H1 (cell line): ENCODE results near the gene NMNAT3. TPM values are rescaled to one million over a fixed set of nuclear protein-coding genes. Genes with fewer than 3 reads are reported as not detected.

ENCODE experiments used
- CTCF ChIA-PET: fragments of 300-600 bp; sonication (Branson Sonifier 250); formaldehyde crosslinking; loops from one replicate; lab custom pipeline; 2021; ENCODE audit not compliant: partially characterized antibody; lab: Charles Lee
- POLR2A ChIA-PET: fragments of 300-600 bp; sonication (Branson Sonifier 250); formaldehyde crosslinking; loops from one replicate; lab custom pipeline; 2021; ENCODE audit warnings: inconsistent platforms; ENCODE audit not compliant: partially characterized antibody; lab: Charles Lee
- DNase-seq, 2 experiments: peaks; one replicate each; pipeline versions ENCODE4 v3.0.0 to v3.0.0-alpha.2; 2010 to 2022; ENCODE audit warnings: low spot score in 2 of 2, low read depth in 1 of 2, mixed read lengths in 1 of 2
- FAIRE-seq: peaks from 2 replicates; lab custom pipeline; 2011; peaks lifted over from hg19 to GRCh38; lab: Jason Lieb, UNC
- H2AFZ ChIP-seq: 2 replicates; pipeline ENCODE4 v1.8.1; 2012; ENCODE audit warnings: low read length, inconsistent platforms
- H2AK5ac ChIP-seq: 2 replicates; pipeline ENCODE4 v1.6.1; 2013; ENCODE audit warnings: low read depth, low read length
- H2BK120ac ChIP-seq: replicated peaks from 2 replicates; pipeline ENCODE3; 2013; ENCODE audit warnings: low read depth, low read length, inconsistent platforms
- H2BK12ac ChIP-seq: 2 replicates; pipeline ENCODE4 v1.6.1; 2013; ENCODE audit warnings: low read depth, low read length
- H2BK15ac ChIP-seq: 2 replicates; pipeline ENCODE4 v1.6.1; 2013; ENCODE audit warnings: low read length
- H2BK20ac ChIP-seq: 2 replicates; pipeline ENCODE4 v1.6.1; 2013; ENCODE audit warnings: low read length
- H2BK5ac ChIP-seq: 2 replicates; pipeline ENCODE4 v1.6.1; 2013; ENCODE audit warnings: low read depth, low read length
- H3K14ac ChIP-seq: 2 replicates; pipeline ENCODE4 v1.6.1; 2013; ENCODE audit warnings: inconsistent platforms; ENCODE audit not compliant: insufficient read length
- H3K18ac ChIP-seq: 2 replicates; pipeline ENCODE4 v1.6.1; 2013; ENCODE audit warnings: low read length; ENCODE audit errors: extremely low read depth
- H3K23ac ChIP-seq: 2 replicates; pipeline ENCODE4 v1.6.1; 2013; ENCODE audit warnings: inconsistent platforms; ENCODE audit not compliant: insufficient read length
- H3K23me2 ChIP-seq: 2 replicates; pipeline ENCODE4 v1.6.1; 2013; ENCODE audit warnings: low read depth, low read length
- H3K27ac ChIP-seq: 2 replicates; pipeline ENCODE4 v1.6.1; 2011; ENCODE audit warnings: low read depth, low read length, inconsistent platforms
- H3K27me3 ChIP-seq, 4 experiments: replicated peaks in 1 of 4; 1 replicate in 1 of 4; 2 replicates in 3 of 4; pipeline versions ENCODE4 v1.6.1 to v1.8.1; 2011 to 2013; ENCODE audit warnings: low read length in 3 of 4, mild to moderate bottlenecking in 3 of 4, inconsistent platforms in 2 of 4, mixed read lengths in 2 of 4, moderate library complexity in 1 of 4; ENCODE audit not compliant: control insufficient read depth in 3 of 4, insufficient read depth in 3 of 4; ENCODE audit errors: extremely low read depth in 1 of 4
- H3K36me3 ChIP-seq, 4 experiments: 2 replicates each; pipeline versions ENCODE4 v1.6.1 to v1.8.1; 2011 to 2013; ENCODE audit warnings: mild to moderate bottlenecking in 4 of 4, low read length in 3 of 4, moderate library complexity in 2 of 4, control low read depth in 1 of 4, inconsistent platforms in 1 of 4; ENCODE audit not compliant: insufficient read depth in 4 of 4, control insufficient read depth in 2 of 4
- H3K4ac ChIP-seq: replicated peaks from 2 replicates; pipeline ENCODE3; 2013; ENCODE audit warnings: low read length, low read depth, mixed read lengths, inconsistent platforms; ENCODE audit not compliant: insufficient read length
- H3K4me1 ChIP-seq, 4 experiments: replicated peaks in 1 of 4; 1 replicate in 1 of 4; 2 replicates in 3 of 4; pipeline versions ENCODE4 v1.6.1 to v1.8.1; 2011 to 2013; ENCODE audit warnings: low read length in 3 of 4, inconsistent platforms in 2 of 4, mixed read lengths in 1 of 4; ENCODE audit not compliant: insufficient read depth in 4 of 4, control insufficient read depth in 3 of 4
- H3K4me2 ChIP-seq, 2 experiments: 2 replicates each; pipeline versions ENCODE4 v1.6.1 to v1.8.1; 2011 to 2013; ENCODE audit warnings: low read depth in 2 of 2, low read length in 2 of 2, control low read depth in 1 of 2, inconsistent platforms in 1 of 2, mild to moderate bottlenecking in 1 of 2; ENCODE audit not compliant: insufficient read depth in 1 of 2
- H3K4me3 ChIP-seq, 4 experiments: fragments of 200-600, 300-600 bp in 1 of 4; sonication (generic), shearing (Covaris generic), sonication (Bioruptor Twin) in 1 of 4; 2 replicates each; pipeline versions ENCODE4 v1.5.1 to v1.8.1; 2011 to 2016; ENCODE audit warnings: low read length in 4 of 4, low read depth in 3 of 4, control low read depth in 2 of 4, inconsistent platforms in 2 of 4, mild to moderate bottlenecking in 2 of 4, mixed read lengths in 1 of 4, moderate library complexity in 1 of 4; ENCODE audit not compliant: insufficient read depth in 2 of 4; ENCODE audit errors: extremely low read depth in 1 of 4
- H3K56ac ChIP-seq: replicated peaks from 2 replicates; pipeline ENCODE3; 2013; ENCODE audit warnings: low read depth, mild to moderate bottlenecking, mixed read lengths, low read length, inconsistent platforms; ENCODE audit not compliant: insufficient read length
- H3K79me1 ChIP-seq: 2 replicates; pipeline ENCODE4 v1.6.1; 2013; ENCODE audit warnings: low read depth, low read length, control low read depth
- H3K79me2 ChIP-seq, 2 experiments: 2 replicates each; pipeline versions ENCODE4 v1.6.1 to v1.8.1; 2012 to 2013; ENCODE audit warnings: low read length in 2 of 2, mild to moderate bottlenecking in 2 of 2, inconsistent platforms in 1 of 2; ENCODE audit not compliant: insufficient read depth in 2 of 2, control insufficient read depth in 1 of 2
- H3K9ac ChIP-seq, 4 experiments: replicated peaks in 1 of 4; 1 replicate in 1 of 4; 2 replicates in 3 of 4; pipeline versions ENCODE4 v1.6.1 to v1.8.1; 2011 to 2013; ENCODE audit warnings: low read depth in 3 of 4, low read length in 3 of 4, control low read depth in 2 of 4, mild to moderate bottlenecking in 2 of 4, moderate library complexity in 2 of 4, inconsistent platforms in 1 of 4; ENCODE audit errors: extremely low read depth in 1 of 4
- H3K9me3 ChIP-seq, 2 experiments: 2 replicates each; pipeline versions ENCODE4 v1.6.1 to v1.8.1; 2012 to 2013; ENCODE audit warnings: mild to moderate bottlenecking in 2 of 2, moderate library complexity in 2 of 2, control low read depth in 1 of 2, inconsistent platforms in 1 of 2, low read depth in 1 of 2, low read length in 1 of 2, mixed read lengths in 1 of 2; ENCODE audit not compliant: insufficient read depth in 2 of 2
- H4K20me1 ChIP-seq, 2 experiments: replicated peaks in 1 of 2; 2 replicates each; pipeline versions ENCODE3 to v1.8.1; 2011 to 2013; ENCODE audit warnings: inconsistent platforms in 2 of 2, low read length in 2 of 2, mild to moderate bottlenecking in 1 of 2; ENCODE audit not compliant: insufficient read depth in 2 of 2, control insufficient read depth in 1 of 2
- H4K5ac ChIP-seq: 2 replicates; pipeline ENCODE4 v1.6.1; 2013; ENCODE audit warnings: low read length, low read depth, mixed read lengths, inconsistent platforms; ENCODE audit not compliant: insufficient read length
- H4K8ac ChIP-seq: 2 replicates; pipeline ENCODE4 v1.8.0; 2013; ENCODE audit warnings: mild to moderate bottlenecking, moderate library complexity, low read length, inconsistent platforms; ENCODE audit not compliant: insufficient read depth; ENCODE audit errors: extremely low read depth
- H4K91ac ChIP-seq: replicated peaks from 2 replicates; pipeline ENCODE3; 2013; ENCODE audit warnings: low read length, mixed read lengths, inconsistent platforms; ENCODE audit not compliant: insufficient read length
- EZH2 ChIP-seq: fragments of 200-600 bp; sonication (generic); IDR thresholded peaks from 2 replicates; pipeline ENCODE4 v1.7.1; 2012; ENCODE audit warnings: low read depth, mild to moderate bottlenecking, moderate library complexity, low read length, inconsistent platforms; ENCODE audit not compliant: severe bottlenecking
- JUND ChIP-seq: IDR thresholded peaks from 2 replicates; pipeline ENCODE4 v1.6.1; 2011; ENCODE audit warnings: mild to moderate bottlenecking, improper control_type of control experiment, low read length
- SAP30 ChIP-seq: fragments of 300-600 bp; sonication (generic); IDR thresholded peaks from 2 replicates; pipeline ENCODE4 v1.7.1; 2012; ENCODE audit warnings: low read length, moderate library complexity, mild to moderate bottlenecking, inconsistent platforms; ENCODE audit not compliant: insufficient read depth, insufficient replicate concordance
- SP2 ChIP-seq: IDR thresholded peaks from 2 replicates; pipeline ENCODE4 v1.6.1; 2012; ENCODE audit warnings: mild to moderate bottlenecking, low read length, inconsistent platforms
- WGBS, 2 experiments: shearing (Covaris generic) in 1 of 2; methylation state at CpG; one replicate each; pipeline versions ENCODE4 v1.1.6 to v1.1.7; 2013 to 2015; ENCODE audit warnings: low lambda C conversion rate in 2 of 2, mixed read lengths in 2 of 2, inconsistent platforms in 1 of 2, low coverage in 1 of 2, missing lambda C conversion rate in 1 of 2; ENCODE audit not compliant: insufficient replicate concordance in 2 of 2, insufficient coverage in 1 of 2, insufficient read length in 1 of 2; ENCODE audit errors: extremely low coverage in 1 of 2, missing lambda C conversion rate in 1 of 2; 5-methylcytosine and 5-hydroxymethylcytosine counted together
- polyA plus RNA-seq, 7 experiments: library from polyadenylated mRNA; depleted of rRNA in 3 of 7; stranded (reverse) in 5 of 7; unstranded in 2 of 7; fragments of >200 nt in 5 of 7; fragments of 200-250 nt in 2 of 7; gene quantifications; 1 replicate in 5 of 7; 2 replicates in 1 of 7; 4 replicates in 1 of 7; pipeline versions ENCODE4 v1.2.1 to v1.2.3, GENCODE V29; 2011 to 2013; ENCODE audit warnings: missing spikeins in 2 of 7, mixed read lengths in 2 of 7
- total RNA-seq: library from RNA; stranded (reverse); fragmentation: NEBNext Ultra II Directional; extraction: Animal tissue kit (Norgen Biotek cat#: 25700); gene quantifications from 2 replicates; pipeline ENCODE4 v1.2.1, GENCODE V29; 2021

The NMNAT3 gene
- total and polyA plus RNA-seq, 2 of the 8 experiments (the other 6 are each of a cell fraction or from before 2014, with no cell fraction given): 4.2 to 4.3 TPM

DNA sequence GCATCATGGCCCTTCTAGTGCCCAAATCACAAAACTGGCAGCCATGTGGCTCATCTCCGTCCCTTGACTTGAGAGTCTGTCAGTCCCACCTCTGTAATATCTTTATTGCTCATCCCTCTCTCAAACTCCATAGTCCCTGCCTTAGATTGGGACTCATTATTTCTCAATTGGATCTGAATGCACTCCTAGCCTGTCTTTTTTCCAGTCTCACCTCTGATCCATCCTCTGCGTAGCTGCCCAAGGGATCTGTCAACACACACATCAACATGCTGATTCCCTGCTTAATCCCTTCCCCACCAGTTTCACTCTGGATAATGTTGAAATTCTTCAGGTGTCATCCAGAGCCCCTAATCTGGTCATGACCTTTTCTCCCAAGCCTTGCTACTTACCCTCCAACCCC is 39.3 kb downstream of the NMNAT3 start:
- no peak overlapping the region for H3K23ac ChIP-seq
- no peaks in the 10 kb centered on the region; the same call in 1 of the 2 replicates for H3K79me1 ChIP-seq
- no peaks in the 10 kb centered on the region for H3K27me3 ChIP-seq
- no peak overlapping the region for H3K4me3 ChIP-seq
- no peak overlapping the region for H3K56ac ChIP-seq
- WGBS, 2 experiments: 89% methylated on average over 2 of the region's 2 CpGs; no CpG with 5 or more reads in 1 of the 2 experiments
- H2BK120ac ChIP-seq: no peak overlapping the region
- no peak overlapping the region for H3K14ac ChIP-seq
- no peak overlapping the region for H2BK12ac ChIP-seq
- H2AFZ ChIP-seq: no peak overlapping the region
- no peak overlapping the region for H2BK20ac ChIP-seq
- H3K27ac ChIP-seq: no peak overlapping the region
- 0 out of 2 replicates have a peak, but pooled peaks cover 2% of the 10 kb centered on the region for H3K23me2 ChIP-seq
- H4K91ac ChIP-seq: no peak overlapping the region
- H4K20me1 ChIP-seq: peaks cover 0 to 2% of the 10 kb centered on the region in 2 experiments
- H3K4me1 ChIP-seq: no peaks in the 10 kb centered on the region; a peak in 1 of 7 replicates
- ChIA-PET POLR2A (no interaction called here), CTCF (no interaction called here)
- no peak overlapping the region for H3K4ac ChIP-seq
- H4K5ac ChIP-seq: no peak overlapping the region
- H3K9me3 ChIP-seq: no peaks in the 10 kb centered on the region
- DNase-seq (no peak), FAIRE-seq (no peak)
- H3K9ac ChIP-seq: no peak overlapping the region
- H3K36me3 ChIP-seq: no peaks in the 10 kb centered on the region
- H2BK5ac ChIP-seq: no peak overlapping the region
- H3K79me2 ChIP-seq: no peaks in the 10 kb centered on the region
- H2AK5ac ChIP-seq: no peak overlapping the region
- no peak overlapping the region for H2BK15ac ChIP-seq
- H3K18ac ChIP-seq: no peak overlapping the region
- H4K8ac ChIP-seq: no peak overlapping the region
- H3K4me2 ChIP-seq: no peak overlapping the region
- TF ChIP-seq EZH2 (no peak), JUND (no peak), SAP30 (no peak), SP2 (no peak)
